Parathyroid adenoma (tissue), 2 donors: ENCODE measurements around the gene AGK.

Experiments
- H2AFZ ChIP-seq: fragments of 300-600 bp; sonication (generic); one replicate; pipeline ENCODE4 v1.7.0; 2017; ENCODE audit warnings: antibody characterized with exemption, mild to moderate bottlenecking
- H3K27ac ChIP-seq: fragments of 300-600 bp; sonication (generic); one replicate; pipeline ENCODE4 v1.7.0; 2017
- H3K27me3 ChIP-seq: fragments of 300-600 bp; sonication (generic); one replicate; pipeline ENCODE4 v1.7.0; 2017; ENCODE audit warnings: low read length; ENCODE audit not compliant: control insufficient read depth, insufficient read depth
- H3K36me3 ChIP-seq: fragments of 300-600 bp; sonication (generic); one replicate; pipeline ENCODE4 v1.7.0; 2017; ENCODE audit warnings: low read length; ENCODE audit not compliant: control insufficient read depth, insufficient read depth
- H3K4me1 ChIP-seq: fragments of 300-600 bp; sonication (generic); one replicate; pipeline ENCODE4 v1.7.0; 2017; ENCODE audit warnings: control low read depth
- H3K4me2 ChIP-seq: fragments of 300-600 bp; sonication (generic); one replicate; pipeline ENCODE4 v1.7.0; 2017; ENCODE audit warnings: low read length
- H3K4me3 ChIP-seq: fragments of 300-600 bp; sonication (generic); one replicate; pipeline ENCODE4 v1.7.0; 2017; ENCODE audit warnings: low read depth, low read length
- H3K79me2 ChIP-seq: fragments of 300-600 bp; sonication (generic); one replicate; pipeline ENCODE4 v1.7.0; 2017; ENCODE audit warnings: control low read depth
- H3K9ac ChIP-seq: fragments of 300-600 bp; sonication (generic); one replicate; pipeline ENCODE4 v1.7.0; 2017; ENCODE audit warnings: mild to moderate bottlenecking
- H3K9me3 ChIP-seq: fragments of 300-600 bp; sonication (generic); one replicate; pipeline ENCODE4 v1.7.0; 2017; ENCODE audit warnings: low read length; ENCODE audit not compliant: control insufficient read depth
- CTCF ChIP-seq: fragments of 300-600 bp; sonication (generic); IDR thresholded peaks from one replicate; pipeline ENCODE4 v1.7.0; 2017; ENCODE audit warnings: antibody characterized with exemption, mild to moderate bottlenecking
- donor health status: primary hyperparathyroidism.

AGK gene

GRCh38 chr7:141619745-141620144 lies 68.5 kb downstream of the AGK start:
- Histone ChIP-seq H3K4me2 (no peak overlapping the region), H3K9ac (no peak overlapping the region), H3K27me3 (no peaks in the 10 kb centered on the region), H3K4me1 (no peaks in the 10 kb centered on the region), H3K9me3 (no peaks in the 10 kb centered on the region), H3K27ac (no peak overlapping the region), H3K79me2 (no peaks in the 10 kb centered on the region), H2AFZ (no peak overlapping the region), H3K36me3 (no peaks in the 10 kb centered on the region), H3K4me3 (no peak overlapping the region)
- TF ChIP-seq CTCF, result no peak

GRCh38 chr7:141624763-141625162 lies 73.6 kb downstream of the AGK start:
- no peaks in the 10 kb centered on the region for H3K36me3 ChIP-seq
- H3K4me1 ChIP-seq, result no peaks in the 10 kb centered on the region
- TF ChIP-seq CTCF, result no peak
- H3K9me3 ChIP-seq, result no peaks in the 10 kb centered on the region
- no peaks in the 10 kb centered on the region for H3K27me3 ChIP-seq
- H3K79me2 ChIP-seq, result no peaks in the 10 kb centered on the region
- H3K9ac ChIP-seq, result no peak overlapping the region
- H3K4me3 ChIP-seq, result no peak overlapping the region
- no peak overlapping the region for H2AFZ ChIP-seq
- H3K4me2 ChIP-seq, result no peak overlapping the region
- no peak overlapping the region for H3K27ac ChIP-seq

GRCh38 chr7:141630621-141631020 lies 79.4 kb downstream of the AGK start:
- Histone ChIP-seq H3K9me3 (no peaks in the 10 kb centered on the region), H3K36me3 (no peaks in the 10 kb centered on the region)
- no peak for TF ChIP-seq CTCF

GRCh38 chr7:141631525-141631924 lies 80.3 kb downstream of the AGK start:
- H3K27me3 ChIP-seq, result no peaks in the 10 kb centered on the region
- no peak for TF ChIP-seq CTCF
- no peaks in the 10 kb centered on the region for H3K36me3 ChIP-seq
- H3K4me2 ChIP-seq, result no peak overlapping the region
- H3K4me1 ChIP-seq, result no peaks in the 10 kb centered on the region
- H3K4me3 ChIP-seq, result no peak overlapping the region
- no peaks in the 10 kb centered on the region for H3K9me3 ChIP-seq
- H3K79me2 ChIP-seq, result no peaks in the 10 kb centered on the region
- H3K9ac ChIP-seq, result no peak overlapping the region
- H3K27ac ChIP-seq, result no peak overlapping the region
- H2AFZ ChIP-seq, result no peak overlapping the region

More at GRCh38 chr7:141630621-141631020, 79.4 kb downstream of the AGK start:
- Histone ChIP-seq H3K27ac (no peak overlapping the region), H3K27me3 (no peaks in the 10 kb centered on the region), H3K4me2 (no peak overlapping the region), H3K4me3 (no peak overlapping the region), H3K79me2 (no peaks in the 10 kb centered on the region), H2AFZ (no peak overlapping the region), H3K4me1 (no peaks in the 10 kb centered on the region), H3K9ac (no peak overlapping the region)

GRCh38 chr7:141634065-141634464 lies 82.9 kb downstream of the AGK start:
- Histone ChIP-seq H3K27me3 (no peaks in the 10 kb centered on the region), H3K4me1 (no peaks in the 10 kb centered on the region), H3K27ac (no peak overlapping the region), H3K4me3 (no peak overlapping the region), H3K79me2 (no peaks in the 10 kb centered on the region), H3K9ac (no peak overlapping the region), H3K4me2 (no peak overlapping the region), H3K36me3 (no peaks in the 10 kb centered on the region), H3K9me3 (no peaks in the 10 kb centered on the region), H2AFZ (no peak overlapping the region)
- no peak for TF ChIP-seq CTCF
